GM19035 (cell line): ENCODE results near the gene GLT6D1.

Experiments
- ATAC-seq: cut with Tn5 transposase; IDR thresholded peaks from one replicate; pipeline ENCODE4 v1.9.1; 2021; ENCODE audit not compliant: unreplicated experiment

Gene GLT6D1

GRCh38 chr9:135588371-135588770, 51.0 kb downstream of the GLT6D1 start:
- no peak for ATAC-seq

- no peak for ATAC-seq
These were observed 51.7 kb downstream of the GLT6D1 start for GRCh38 chr9:135587658-135588057.

DNA sequence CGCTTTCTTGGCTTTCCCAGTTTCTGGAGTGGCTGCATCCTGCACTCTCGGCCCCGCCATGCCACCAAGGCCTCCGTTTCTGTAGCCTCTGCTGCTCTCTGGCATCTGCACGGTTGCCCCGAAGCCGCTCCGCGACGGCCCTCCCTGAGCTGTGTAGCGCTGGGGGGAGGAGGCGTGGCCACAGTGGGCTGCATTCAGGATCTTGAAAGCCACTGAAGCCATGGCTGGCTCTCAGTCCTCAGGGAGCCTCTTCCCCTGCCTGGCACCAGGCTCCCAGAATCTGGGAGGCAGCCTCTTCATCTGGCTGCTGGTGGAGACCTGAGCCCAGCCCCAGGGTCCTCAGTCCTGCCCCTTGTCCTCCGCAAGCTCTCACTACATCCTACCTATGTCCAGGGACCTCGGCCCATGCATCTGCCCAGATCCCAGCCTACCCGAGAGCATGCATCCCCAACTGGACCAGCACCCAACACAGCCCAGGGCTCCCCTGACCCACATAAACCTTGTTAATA, 52.7 kb downstream of the GLT6D1 start:
- ATAC-seq, result no peak

- ATAC-seq, result no peak
These were observed 54.4 kb downstream of the GLT6D1 start for GRCh38 chr9:135584934-135585333.

- ATAC-seq, result no peak
These were observed 55.0 kb downstream of the GLT6D1 start for GRCh38 chr9:135584371-135584770.

DNA sequence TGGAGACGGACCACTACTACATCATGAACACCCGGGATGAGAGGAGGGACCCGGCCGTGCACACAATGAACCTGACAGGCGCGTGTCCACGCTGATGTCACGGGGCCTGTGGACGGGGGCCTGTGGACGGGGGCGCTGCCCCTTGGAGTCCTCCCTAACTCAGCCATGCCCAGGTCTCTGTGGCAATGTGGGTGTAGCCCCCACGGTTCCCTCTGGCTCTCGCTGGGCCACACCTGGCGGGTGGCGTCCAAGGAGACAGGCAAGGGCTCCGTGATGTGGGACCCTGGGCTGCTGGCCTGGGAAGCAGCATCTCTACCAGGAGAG, 55.7 kb downstream of the GLT6D1 start:
- no peak for ATAC-seq

DNA sequence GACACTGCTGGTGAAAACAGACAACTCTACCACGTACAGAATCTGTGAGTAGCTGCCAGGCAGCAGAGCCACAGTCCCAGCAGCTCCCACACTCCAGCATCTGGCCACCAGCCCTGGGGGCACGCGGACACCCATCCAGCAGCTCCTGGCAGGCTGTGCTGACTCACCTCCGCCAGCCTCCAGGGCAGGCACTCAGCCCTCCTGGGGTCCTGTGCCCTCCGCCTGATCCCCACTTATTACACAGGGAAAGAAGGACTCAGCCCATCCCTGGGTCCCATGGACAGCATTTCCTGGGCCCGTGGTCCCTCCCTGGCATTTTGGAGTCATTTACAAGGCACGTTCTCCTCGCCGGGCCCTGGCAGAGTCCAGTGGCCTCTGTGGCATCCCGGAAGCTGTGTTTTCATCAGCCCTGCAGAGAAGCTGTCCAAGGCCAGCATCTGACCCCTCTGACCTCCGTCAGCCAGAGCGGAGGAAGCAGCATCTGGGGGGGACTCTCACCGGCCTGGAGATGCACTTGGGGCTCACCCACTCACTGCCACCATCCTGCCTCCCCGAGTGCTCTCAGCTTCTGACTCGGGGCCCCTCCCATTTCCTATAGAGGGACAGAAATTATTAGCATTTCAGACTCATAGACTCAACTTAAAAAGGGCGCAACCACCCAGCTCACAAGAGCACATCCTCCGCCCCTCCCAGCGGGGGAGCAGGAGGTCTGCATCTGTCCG, 56.2 kb downstream of the GLT6D1 start:
- ATAC-seq, result no peak

- ATAC-seq, result no peak
These were observed 56.8 kb downstream of the GLT6D1 start for GRCh38 chr9:135582541-135582940.

GRCh38 chr9:135581636-135582426, 57.5 kb downstream of the GLT6D1 start:
- no peak for ATAC-seq

DNA sequence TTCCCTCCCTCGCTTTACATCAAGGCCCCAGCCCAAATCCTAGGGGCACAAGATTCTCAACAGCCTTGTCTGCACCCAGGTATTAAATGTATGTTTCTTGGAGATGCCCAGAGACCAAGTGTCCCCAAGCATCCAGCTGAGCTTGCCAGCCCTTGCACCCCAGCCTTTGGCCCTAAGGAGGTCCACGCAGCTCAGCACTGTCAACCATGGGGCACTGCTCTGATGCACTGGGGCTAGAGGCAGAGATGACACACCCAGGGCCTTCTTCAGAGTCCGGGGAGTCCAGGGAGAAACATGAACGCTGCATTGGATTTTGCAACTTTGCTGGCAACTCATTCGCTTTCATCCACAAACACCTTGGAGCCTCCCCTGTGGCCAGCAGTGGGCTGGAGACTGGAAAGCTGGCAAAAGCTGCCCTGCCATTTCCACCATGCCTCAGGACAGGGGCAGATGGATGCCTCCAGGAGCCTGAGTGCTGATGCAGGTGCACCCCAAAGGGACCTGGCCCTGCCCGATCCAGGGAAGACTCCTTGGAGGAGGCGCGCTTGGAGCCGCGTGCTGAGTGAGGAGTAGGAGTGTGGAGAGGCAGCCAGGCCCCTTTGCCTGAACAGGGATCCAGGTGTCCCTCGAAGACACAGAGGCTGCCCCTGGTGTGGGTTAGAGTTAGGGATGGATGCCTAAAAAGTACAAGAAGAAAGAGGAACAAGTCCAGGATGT, 58.5 kb downstream of the GLT6D1 start:
- no peak for ATAC-seq

DNA sequence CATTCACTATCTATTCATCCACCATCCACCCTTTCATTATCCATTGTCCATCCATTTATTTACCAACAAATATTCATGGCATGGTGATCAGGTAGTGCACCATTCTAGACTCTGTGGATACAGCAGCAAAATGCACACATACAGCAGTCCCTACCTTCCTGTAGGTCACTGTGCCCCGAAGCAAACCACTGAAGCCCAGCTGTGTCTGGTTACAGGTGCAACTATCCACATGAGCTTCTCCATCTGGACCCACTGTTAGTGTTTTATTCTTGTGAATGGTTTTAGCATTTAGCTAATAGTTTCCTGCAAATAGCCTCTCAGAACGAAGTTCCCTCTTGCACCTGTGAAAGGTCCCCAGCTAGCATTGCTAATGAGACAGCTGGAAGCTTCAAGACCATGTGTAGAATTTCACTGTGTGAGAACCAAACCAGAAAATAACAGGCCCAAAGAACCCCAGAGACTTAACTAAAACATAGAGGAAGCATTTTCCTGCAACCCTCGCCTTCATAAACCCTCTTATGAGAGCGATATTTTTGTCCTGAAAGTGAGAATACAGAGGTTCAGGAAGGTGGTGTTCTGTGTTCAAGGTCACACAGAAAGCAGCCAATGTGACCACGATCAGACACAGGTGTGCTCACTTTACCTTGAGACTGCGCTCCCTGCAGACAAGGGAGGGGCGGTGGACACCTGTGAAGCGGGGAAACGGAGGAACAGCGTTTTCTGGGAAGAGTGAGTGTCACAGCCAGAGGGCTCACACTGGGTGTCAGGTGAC, 59.3 kb downstream of the GLT6D1 start:
- ATAC-seq, result no peak

- no peak for ATAC-seq
These were observed 60.0 kb downstream of the GLT6D1 start for GRCh38 chr9:135579356-135579755.

DNA sequence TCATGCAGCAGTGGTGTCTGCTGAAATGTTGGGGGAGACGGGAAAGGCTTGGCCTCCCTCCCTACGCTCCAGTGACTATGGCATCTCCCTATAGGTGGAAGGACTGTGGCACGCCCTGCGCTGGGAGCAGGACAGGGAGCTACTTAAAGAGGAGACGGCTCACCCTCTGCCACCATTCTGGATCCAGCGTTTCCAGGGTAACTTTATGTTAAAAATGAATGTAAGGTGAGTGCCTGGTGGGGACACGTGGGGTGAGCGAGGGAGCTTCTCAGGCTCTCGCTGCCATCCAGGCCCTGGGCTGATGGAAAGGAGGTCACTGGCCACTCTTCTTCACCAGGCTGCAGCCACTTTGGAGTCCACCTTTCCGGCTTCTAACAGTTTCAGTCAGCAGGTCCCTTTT, 62.1 kb downstream of the GLT6D1 start:
- ATAC-seq, result no peak

DNA sequence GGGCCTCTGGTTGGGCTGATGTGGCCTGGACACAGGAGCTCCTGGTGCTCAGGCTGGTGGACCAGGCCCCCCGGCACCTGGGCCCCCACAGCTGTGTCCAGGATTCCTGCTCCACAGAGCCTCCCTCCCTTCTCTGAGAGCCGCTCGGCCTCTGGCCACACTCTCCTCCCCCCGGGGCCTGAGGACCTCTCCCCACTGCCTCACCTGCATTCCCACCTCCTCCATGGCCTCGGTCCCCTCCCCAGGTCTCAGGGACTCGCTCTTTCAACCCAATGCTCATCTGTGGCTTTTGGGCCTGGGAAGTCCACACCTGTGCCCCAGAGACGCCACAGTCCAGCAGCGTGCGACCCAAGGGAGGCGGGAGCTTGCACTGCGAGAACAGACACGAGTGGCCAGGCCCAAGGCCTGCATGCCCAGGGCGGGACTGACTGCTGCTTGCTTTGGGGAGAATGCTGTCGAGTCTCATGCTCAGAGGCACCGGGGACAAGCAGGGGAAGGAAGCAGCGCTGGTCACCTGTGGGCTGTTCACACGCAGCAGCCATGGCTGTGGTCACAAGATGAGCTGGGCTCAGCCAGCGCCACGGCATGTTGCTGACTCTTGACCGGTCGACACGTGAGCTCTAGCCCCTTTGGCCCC, 63.2 kb downstream of the GLT6D1 start:
- no peak for ATAC-seq

- no peak for ATAC-seq
These were observed 64.4 kb downstream of the GLT6D1 start for GRCh38 chr9:135574943-135575342.

- ATAC-seq, result no peak
These were observed 65.0 kb downstream of the GLT6D1 start for GRCh38 chr9:135574331-135574730.
